Right ventricle myocardium inferior (tissue), 1 donor: Measurements from ENCODE around the gene DNAH8. TPM values are rescaled to one million over a fixed set of nuclear protein-coding genes. Genes with fewer than 3 reads are reported as not detected.
"Not testable (repeated sequence)": the region's sequence is repeated elsewhere in the genome, so short reads cannot be mapped to it uniquely, and the experiment has no call there.

Source experiments
- ATAC-seq: fragments of 200-7000 bp; cut with Tn5 transposase; one replicate; pipeline ENCODE4 v1.9.1; 2020; ENCODE audit warnings: mild to moderate bottlenecking, moderate library complexity
- DNase-seq: peaks from one replicate; pipeline ENCODE4 v3.0.0; 2021; ENCODE audit errors: missing footprints
- intact Hi-C: fragments of 100-400 bp; cut with DNase I; formaldehyde crosslinking; loops from one replicate; pipeline ENCODE4 v1.11.0; 2022
- total RNA-seq: library from RNA; stranded (reverse); fragmentation: NEBNext Ultra II Directional; extraction: Animal tissue kit (Norgen Biotek cat#: 25700); gene quantifications from one replicate; pipeline ENCODE4 v1.2.1, GENCODE V29; 2021
- donor health status: DM: no; HTN: yes; CAD: no; lungs with severe emphysema.

The DNAH8 gene
- total RNA-seq, 1 donor from 2014 or later, result not detected

DNA sequence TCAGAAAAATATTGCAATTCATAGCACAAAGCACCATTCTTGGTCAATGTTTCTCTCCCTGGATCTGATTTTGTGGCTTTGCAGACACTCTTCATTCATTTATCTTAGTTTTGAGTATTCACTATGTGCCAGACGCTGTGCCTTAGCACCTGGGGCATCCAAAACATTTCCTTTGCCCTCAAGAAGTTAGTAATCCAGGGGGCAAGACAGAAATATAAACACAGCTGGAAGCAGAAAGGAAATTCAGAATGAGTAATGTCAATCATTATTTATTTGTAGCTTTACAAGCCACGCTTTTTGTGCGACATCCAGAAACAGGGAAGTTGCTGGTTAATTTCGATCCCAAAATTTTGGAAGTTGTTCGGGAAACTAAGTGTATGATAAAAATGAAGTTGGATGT lies 71.4 kb downstream of the DNAH8 start:
- no peak for ATAC-seq
- intact Hi-C loops, result no loop called here
- DNase-seq, result no peak

DNA sequence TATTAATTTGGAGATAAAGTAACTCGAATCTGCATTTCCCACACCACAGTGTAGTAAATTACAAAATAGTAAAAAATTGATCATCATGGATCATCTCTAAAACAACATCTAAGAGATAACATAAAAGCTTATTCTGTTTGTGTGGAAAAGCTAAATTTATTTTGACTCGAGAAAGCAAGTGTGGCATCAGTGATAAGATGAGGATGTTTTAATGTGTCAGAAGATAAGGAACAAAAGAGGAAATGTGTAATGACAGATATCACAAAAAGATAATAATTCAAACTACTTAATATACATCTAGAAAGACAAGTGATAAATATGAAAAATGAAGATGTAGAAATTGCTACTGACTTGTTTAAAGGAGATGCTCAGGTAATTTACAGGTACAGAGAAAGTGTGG lies 74.1 kb downstream of the DNAH8 start:
- intact Hi-C loops, result no loop called here
- DNase-seq, result no peak
- no peak for ATAC-seq

DNA sequence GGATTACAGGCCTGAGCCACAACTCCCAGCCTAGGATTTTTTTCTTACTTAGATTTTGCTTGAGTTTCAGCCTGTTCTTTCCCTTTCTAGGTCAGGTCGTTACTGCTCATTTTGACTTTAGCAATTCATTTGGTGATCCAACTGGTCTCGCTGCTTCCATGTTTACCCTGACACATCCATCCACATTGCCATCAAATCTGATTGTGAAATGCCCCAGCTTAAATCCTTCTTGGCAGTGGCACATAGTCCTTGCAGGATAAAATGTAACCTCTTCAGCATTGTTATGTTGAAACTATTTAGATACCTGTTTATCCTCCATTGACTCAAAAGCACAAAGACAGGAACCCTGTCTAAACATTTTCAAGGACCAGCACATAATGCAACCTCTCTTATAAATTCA lies 77.2 kb downstream of the DNAH8 start:
- DNase-seq, result no peak
- intact Hi-C loops, result no loop called here

DNA sequence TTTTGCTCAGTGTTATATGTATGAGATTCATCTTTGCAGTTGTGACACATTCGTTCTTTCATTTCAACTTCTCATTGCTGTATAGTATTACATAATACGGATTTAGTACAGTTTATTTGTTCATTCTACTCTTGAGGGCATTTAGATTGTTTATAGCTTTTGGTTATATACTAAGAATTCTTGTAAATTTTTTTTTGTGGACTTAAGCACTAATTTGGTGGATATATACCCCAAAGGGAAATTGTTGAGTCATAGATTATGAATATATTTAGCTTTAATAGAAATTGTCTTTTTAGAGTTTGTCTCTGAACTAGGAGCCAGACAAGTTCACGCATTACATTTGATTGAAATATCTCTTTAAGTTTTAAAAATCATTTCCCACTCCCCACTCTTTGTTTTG lies 79.6 kb downstream of the DNAH8 start:
- DNase-seq, result no peak
- no peak for ATAC-seq
- intact Hi-C loops, result no loop called here

More for the DNA sequence above, 77.2 kb downstream of the DNAH8 start:
- ATAC-seq, result no peak

DNA sequence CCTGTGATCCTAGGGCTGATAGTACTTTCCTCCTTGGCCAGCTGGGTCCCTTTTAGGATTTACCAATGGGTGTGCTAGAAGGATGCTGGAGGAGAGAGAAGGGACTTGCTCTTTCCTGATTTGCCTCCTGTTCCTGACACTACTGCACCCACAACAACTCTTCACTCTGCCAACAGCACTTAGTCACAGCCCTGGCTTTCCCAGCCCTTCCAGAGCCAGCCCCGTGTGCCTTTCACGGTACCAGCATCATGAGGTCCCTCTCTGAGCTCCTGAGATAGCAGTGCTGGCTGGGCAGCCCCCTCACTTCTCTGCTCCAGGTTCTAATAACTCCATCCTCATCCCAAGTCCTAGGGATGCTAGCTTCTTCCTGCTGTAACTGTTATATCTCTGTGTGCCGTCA lies 80.9 kb downstream of the DNAH8 start:
- intact Hi-C loops, result no loop called here
- ATAC-seq (no peak), DNase-seq (no peak)

DNA sequence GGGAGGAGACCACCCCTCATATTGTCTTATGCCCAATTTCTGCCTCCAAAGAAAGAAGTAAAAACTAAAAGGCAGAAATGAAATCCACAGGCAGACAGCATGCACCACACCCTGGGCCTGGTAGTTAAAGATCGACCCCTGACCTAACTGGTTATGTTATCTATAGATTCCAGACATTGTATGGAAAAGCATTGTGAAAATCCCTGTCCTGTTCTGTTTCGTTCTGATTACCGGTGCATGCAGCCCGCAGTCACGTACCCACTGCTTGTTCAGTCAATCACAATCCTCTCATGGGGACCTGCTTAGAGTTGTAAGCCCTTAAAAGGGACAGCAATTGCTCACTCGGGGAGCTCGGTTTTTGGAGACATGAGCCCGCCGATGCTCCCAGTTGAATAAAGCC lies 81.3 kb downstream of the DNAH8 start:
- DNase-seq, intact Hi-C loops: not testable (repeated sequence)

DNA sequence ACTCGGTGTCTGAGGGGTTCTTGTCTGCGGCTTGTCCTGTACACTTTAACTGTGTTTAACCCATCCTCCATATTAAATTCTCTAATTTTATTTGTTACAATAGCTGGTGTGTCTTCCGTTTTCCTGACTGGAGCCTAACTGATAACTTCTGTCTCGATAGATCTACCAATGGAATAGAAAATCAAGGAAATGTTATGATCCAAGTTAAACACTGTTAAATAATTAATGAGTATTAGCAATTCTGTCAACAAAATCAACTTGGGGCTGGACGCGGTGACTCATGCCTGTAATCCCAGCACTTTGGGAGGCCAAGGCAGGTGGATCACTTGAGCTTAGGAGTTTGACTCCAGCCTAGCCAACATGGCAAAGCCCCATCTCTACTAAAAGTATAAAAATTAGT lies 81.7 kb downstream of the DNAH8 start:
- no peak for ATAC-seq
- no peak for DNase-seq

More for the DNA sequence above, 81.3 kb downstream of the DNAH8 start:
- not testable (repeated sequence) for ATAC-seq

DNA sequence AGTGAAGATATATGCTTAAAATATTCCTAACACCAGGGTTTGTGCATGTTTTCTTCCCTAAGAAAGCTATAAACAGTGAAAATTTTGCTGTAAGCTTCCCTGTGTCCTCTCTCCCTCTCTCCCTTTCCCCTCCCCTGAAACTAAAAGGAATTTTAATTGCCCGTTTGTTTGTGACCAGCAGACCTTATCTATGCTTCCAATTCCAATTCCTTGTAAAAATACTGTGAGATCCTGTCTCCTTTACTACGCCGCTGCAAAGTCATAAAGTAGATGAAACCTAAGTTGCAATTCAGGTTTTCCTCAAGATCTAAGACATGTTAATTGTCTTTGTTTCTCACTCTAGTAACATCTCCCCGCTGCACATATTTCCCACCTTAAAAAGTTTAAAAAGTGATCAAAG lies 82.3 kb downstream of the DNAH8 start:
- ATAC-seq, result no peak

More for the DNA sequence above, 81.7 kb downstream of the DNAH8 start:
- intact Hi-C loops, result no loop called here

DNA sequence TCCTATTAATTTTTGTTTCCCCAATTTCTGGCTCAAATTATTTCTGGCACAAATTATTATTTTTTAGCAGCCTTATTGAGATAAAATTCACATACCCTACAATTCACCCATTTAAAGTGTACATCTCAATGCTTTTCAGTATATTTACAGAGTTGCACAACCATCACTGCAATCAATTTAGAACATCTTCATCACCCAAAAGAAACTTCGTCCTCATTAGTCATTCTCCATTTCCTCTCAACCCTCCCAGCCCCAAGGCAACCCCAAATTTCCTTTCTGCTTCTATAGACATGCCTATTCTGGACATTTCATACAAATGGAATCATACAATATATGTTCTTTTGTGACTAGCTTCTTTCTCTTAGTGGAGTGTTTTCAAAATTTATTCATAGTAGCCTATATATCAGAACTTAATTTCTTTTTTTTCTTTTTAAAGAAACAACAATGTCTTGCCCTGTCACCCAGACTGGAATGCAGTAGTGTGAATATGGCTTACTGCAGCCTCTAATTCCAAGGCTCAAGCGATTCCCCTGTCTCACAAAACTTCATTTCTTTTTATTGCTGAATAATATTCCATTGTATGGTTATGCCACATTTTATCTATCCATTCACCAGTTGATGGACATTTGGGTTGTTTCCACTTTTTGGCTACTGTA lies 84.5 kb downstream of the DNAH8 start:
- no peak for ATAC-seq
- DNase-seq, result no peak
- intact Hi-C loops, result no loop called here

More for the DNA sequence above, 82.3 kb downstream of the DNAH8 start:
- no peak for DNase-seq
- intact Hi-C loops, result no loop called here

DNA sequence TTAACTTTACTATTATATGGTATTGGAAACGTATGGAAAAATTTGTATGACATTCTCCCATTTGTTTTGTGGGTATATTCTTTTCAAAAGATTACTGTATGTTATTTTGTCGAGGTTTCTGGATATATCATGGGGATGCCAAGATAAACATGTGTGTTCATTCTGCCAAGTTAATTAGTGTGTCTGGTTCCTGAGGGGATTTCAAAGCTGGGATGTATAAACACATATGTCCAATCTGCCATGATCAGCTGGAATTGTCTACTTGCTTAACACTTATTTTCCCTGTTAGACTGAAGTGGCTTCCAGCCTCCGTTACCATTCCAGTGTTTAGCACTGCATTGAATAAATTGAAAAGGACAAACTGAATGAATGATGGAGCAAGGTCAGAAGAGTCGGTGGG lies 86.2 kb downstream of the DNAH8 start:
- ATAC-seq (no peak), DNase-seq (no peak)
- intact Hi-C loops, result no loop called here

DNA sequence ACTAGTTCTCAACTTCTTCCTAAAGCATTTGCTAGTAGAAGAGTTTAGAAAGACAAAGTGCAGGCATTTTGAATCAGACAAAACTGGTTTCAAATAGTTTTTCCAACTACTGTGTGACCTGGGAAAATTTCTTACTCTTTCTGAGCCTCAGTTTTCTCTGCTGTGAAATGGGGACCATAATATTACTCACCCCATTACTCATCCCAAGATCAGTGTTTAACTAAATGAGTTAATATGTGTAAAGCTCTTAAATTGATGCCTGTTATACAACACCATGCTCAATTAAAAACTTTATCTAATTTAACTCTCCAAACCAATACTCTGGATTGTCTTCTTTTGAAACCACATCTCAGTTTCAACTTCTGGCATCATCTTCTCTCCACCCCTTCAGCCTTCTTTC lies 87.4 kb downstream of the DNAH8 start:
- no peak for ATAC-seq
- DNase-seq, result no peak
- intact Hi-C loops, result no loop called here

DNA sequence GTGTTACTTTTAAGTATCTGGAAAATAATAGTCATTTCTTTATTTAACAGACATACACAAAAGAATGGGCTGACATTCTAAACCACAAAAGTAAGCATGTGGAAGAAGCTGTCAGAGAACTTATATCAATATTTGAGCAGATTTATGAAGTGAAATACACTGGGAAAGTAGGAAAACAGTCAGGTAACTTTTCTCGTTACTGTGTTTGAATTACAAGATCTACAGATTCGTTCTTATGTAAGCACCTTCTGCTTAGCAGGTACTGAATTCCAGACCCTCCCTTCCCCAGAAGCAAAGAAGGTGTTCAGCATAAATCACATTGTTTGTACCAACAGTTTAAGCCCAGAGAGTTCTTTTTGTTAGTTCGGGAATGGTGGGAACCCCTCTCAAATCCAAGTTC lies 88.0 kb downstream of the DNAH8 start:
- intact Hi-C loops, result no loop called here
- DNase-seq (no peak), ATAC-seq (no peak)

DNA sequence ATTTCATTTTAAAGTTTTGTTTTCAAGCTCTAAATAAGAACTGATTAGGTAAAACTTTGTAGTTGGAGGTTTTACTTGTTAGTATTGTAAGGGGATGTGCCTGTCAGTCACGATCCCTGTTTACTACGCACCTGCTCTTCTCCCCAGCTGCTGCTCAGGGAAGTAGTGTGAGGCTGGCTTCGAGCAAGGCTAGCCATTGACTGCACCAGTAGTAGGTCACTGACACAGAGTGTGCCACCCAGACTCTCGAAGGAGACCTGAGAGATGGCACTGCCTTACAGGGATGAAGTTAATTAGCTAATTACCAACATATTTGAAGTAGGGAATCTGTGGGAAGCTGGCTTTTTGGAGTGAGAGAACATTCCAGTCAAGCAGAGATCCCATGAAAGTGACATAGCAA lies 89.2 kb downstream of the DNAH8 start:
- no peak for DNase-seq
- intact Hi-C loops, result no loop called here
- ATAC-seq, result no peak

DNA sequence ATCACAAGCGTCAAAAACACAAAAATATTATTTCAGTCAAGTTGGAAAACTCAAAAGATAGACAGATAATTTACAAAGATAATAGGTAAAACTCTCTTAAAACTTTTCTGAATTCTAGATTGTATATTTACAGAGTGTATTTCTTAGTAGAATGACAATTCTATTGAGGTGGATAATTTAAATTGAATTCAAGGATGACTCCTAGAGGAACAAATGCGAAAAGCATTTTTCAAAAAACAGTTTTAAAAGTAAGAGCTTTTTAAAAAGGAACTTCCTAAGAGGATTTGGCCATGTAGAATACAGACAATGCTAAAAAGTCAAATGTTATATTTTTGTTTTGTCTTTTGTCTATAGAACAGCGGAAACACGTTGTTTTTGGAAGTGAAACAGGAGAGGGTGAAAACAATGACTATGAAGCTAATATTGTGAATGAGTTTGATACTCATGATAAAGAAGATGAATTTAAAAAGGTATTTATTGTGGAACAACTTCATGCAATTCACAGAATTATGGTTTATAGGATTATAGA lies 90.1 kb downstream of the DNAH8 start:
- DNase-seq (no peak), ATAC-seq (no peak)
- intact Hi-C loops, result no loop called here

DNA sequence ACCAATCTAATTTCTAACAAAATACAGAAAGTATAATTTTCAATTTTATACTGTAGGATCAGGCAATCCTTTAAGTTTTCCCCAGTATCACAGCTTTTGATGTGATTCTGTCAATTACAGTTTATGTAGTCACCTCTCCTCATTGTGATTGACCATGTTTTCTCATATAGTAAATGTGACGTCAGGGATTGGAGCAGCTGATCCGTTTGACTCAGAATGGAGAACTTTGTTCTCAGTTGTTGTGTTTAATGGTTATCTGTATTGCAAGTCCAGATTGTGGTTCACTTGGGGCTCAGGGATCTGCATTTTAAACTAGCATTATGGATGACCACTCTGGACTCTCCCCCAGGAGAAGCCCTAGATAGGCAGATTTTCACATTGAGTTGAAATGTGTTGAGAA lies 90.6 kb downstream of the DNAH8 start:
- intact Hi-C loops, result no loop called here
- ATAC-seq, result no peak
- DNase-seq, result no peak

DNA sequence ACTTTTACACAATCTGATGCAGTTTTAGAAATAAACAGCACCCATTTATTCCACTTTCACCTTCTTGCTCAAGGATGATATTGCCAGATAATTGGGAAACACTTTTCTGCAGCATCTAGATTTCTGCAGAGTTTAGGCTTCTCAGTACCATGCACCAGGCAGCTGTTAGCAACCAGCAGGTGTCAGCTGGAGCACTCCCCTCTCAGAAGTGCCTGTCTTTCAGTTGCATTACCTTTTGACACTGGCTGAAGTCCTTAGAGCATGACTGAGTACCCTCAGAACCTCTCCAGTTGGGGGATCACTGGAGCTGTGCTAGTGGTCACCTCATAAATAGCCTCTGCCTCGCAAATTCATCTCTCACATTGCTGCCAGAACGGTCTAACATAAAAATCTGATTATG lies 91.2 kb downstream of the DNAH8 start:
- no peak for DNase-seq
- ATAC-seq, result no peak
- intact Hi-C loops, result no loop called here

DNA sequence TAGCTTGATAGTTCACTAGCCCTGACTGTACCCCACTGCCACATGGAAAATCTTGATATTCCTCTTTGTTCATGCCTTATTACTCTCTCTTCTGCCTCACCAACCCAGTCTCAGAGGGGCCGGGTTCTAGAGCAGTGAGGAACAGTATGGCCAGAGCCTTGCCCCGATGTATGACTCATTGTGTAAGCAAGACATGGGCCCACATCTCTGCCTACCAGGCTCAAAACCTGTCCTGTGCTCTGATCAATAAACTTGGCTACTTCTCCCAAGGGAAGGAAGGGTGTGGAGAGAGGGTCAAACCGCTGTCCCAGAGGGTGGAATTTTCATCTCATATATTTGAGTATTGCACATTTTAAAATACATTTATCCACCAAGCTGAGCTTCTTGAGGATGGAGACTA lies 91.7 kb downstream of the DNAH8 start:
- DNase-seq (no peak), ATAC-seq (no peak)
- intact Hi-C loops, result no loop called here

DNA sequence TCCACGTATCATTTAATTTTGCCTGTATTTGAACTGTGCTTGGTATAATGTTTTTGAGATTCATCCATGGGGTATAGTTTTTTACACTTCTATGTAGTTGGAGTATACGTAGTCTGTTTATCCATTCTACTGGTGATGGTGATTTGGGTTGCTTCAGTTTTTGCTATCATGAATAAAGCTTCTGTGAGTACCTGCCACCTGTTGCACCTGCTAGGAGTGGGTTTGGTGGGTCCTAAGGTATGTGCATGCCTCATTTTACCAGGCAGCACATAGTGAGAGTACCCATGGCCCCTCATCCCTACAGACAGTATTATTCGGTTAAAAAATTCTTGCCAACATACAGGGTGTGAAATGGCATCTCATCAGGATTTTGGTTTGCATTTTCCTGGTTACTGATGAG lies 92.9 kb downstream of the DNAH8 start:
- intact Hi-C loops, result no loop called here
- ATAC-seq (no peak), DNase-seq (no peak)

DNA sequence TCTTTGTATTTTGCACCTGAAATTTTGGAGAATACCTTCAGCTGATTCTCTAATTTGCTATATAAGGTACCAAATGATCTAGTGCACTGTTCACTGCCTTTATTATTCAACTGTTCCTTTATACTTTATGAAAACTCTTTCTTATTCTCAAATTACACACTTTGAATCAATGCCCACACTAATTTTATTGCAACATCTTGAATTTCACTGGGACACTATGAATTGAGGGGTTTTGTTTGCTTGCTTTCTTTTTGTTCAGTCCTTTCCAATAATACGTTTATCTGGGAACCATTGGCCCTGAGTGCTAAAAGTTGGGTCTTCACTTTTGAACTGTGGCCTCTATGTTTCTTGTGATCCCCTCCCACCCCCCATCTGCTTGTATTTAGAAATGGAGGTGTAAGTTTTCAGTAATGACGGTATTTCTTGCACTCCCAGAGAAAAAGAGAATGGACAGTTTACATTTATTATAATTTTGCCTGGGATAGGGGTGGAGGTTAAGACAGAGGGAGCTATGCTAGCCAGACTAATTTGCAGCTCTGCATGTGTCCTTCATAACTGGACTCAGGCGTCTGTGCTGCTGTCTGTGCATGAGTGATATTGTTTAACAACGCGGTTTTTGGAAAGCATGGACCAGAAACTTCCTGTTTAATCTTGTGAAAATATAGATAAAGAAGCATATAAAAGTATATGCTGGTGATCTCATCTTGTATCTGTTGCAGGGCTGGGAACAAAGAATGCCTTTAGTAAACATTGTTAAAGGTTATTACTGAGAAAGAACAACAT lies 98.1 kb downstream of the DNAH8 start:
- intact Hi-C loops, result no loop called here
- DNase-seq, result no peak
- ATAC-seq, result no peak

DNA sequence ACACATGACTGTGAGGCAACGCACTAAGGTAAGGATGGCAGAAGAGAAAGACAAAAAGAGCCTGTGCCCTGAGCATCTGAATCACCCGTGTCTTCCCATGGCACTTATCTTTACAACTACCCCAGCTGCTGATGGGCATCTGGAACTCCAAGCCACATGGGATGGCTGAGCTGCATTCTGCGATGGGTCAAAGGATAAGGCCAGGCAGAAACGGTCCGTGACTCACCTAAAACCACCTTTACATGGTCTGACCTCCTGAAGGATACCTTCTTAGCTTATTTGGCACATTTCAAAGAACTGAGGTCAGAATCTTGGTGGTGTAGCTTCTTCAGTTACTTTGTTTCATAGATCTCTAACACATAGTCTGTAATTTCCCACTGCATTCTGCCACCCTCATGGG lies 99.7 kb downstream of the DNAH8 start:
- no peak for ATAC-seq
- intact Hi-C loops, result no loop called here
- no peak for DNase-seq
